Loucy (cell line): Measurements from ENCODE around the gene NDUFV2.

Source experiments
- H2AFZ ChIP-seq: fragments of 200-600 bp; sonication (generic); 2 replicates; pipeline ENCODE4 v1.6.0; 2016; ENCODE audit warnings: antibody characterized with exemption, mild to moderate bottlenecking, low read length, moderate library complexity
- H3F3A ChIP-seq: fragments of 200-600 bp; 2 replicates; pipeline ENCODE4 v1.6.0; 2016; ENCODE audit warnings: antibody characterized with exemption, low read depth, mild to moderate bottlenecking
- H3K27me3 ChIP-seq: fragments of 200-600 bp; sonication (generic); 2 replicates; pipeline ENCODE4 v1.6.1; 2014; ENCODE audit warnings: low read length, mild to moderate bottlenecking; ENCODE audit not compliant: insufficient read depth, poor library complexity, severe bottlenecking
- H3K36me3 ChIP-seq: fragments of 200-600 bp; sonication (generic); 2 replicates; pipeline ENCODE4 v1.6.1; 2016; ENCODE audit warnings: low read length; ENCODE audit not compliant: insufficient read depth
- H3K4me1 ChIP-seq: fragments of 200-600 bp; sonication (generic); 2 replicates; pipeline ENCODE4 v1.5.1; 2014; ENCODE audit warnings: low read length, mild to moderate bottlenecking; ENCODE audit not compliant: insufficient read depth, poor library complexity, severe bottlenecking
- H3K4me2 ChIP-seq: fragments of 200-600 bp; sonication (generic); 2 replicates; pipeline ENCODE4 v1.6.0; 2014; ENCODE audit warnings: antibody characterized with exemption, low read length, low read depth, mild to moderate bottlenecking; ENCODE audit not compliant: poor library complexity, severe bottlenecking
- H3K4me3 ChIP-seq: fragments of 200-600 bp; sonication (generic); 2 replicates; pipeline ENCODE4 v1.5.1; 2014; ENCODE audit warnings: low read length, mild to moderate bottlenecking, mixed read lengths; ENCODE audit not compliant: poor library complexity, severe bottlenecking
- H3K79me2 ChIP-seq: fragments of 200-600 bp; sonication (generic); 2 replicates; pipeline ENCODE4 v1.6.1; 2014; ENCODE audit warnings: low read length; ENCODE audit not compliant: insufficient read depth
- H3K9ac ChIP-seq: fragments of 200-600 bp; sonication (generic); 2 replicates; pipeline ENCODE4 v1.6.0; 2014; ENCODE audit warnings: mild to moderate bottlenecking, low read depth, low read length, moderate library complexity; ENCODE audit not compliant: poor library complexity, severe bottlenecking
- H3K9me2 ChIP-seq: fragments of 200-600 bp; sonication (generic); replicated peaks from 2 replicates; pipeline ENCODE4 v1.6.1; 2016; ENCODE audit warnings: low read depth, low read length, mixed read lengths
- H3K9me3 ChIP-seq: fragments of 200-600 bp; sonication (generic); 2 replicates; pipeline ENCODE4 v1.6.1; 2014; ENCODE audit warnings: mild to moderate bottlenecking, antibody characterized with exemption, low read length, low read depth; ENCODE audit not compliant: insufficient read depth
- H4K20me1 ChIP-seq: fragments of 200-600 bp; sonication (generic); 2 replicates; pipeline ENCODE4 v1.6.0; 2014; ENCODE audit warnings: antibody characterized with exemption, low read length, mild to moderate bottlenecking; ENCODE audit not compliant: insufficient read depth, poor library complexity, severe bottlenecking
- CTCF ChIP-seq: fragments of 200-600 bp; sonication (generic); conservative IDR thresholded peaks from 2 replicates; pipeline ENCODE4 v1.5.1; 2014; ENCODE audit warnings: mild to moderate bottlenecking, antibody characterized with exemption, low read length
- EZH2phosphoT487 ChIP-seq: fragments of 200-600 bp; IDR thresholded peaks from 2 replicates; pipeline ENCODE4 v1.6.1; 2018; ENCODE audit warnings: antibody characterized with exemption, mild to moderate bottlenecking, moderate library complexity, borderline replicate concordance

Gene NDUFV2

GRCh38 chr18:9102508-9103375 lies at the start of gene NDUFV2:
Gene NDUFV2 (plus strand): TSS chr18:9102699. CDS start chr18:9102744, 45 bp downstream.
- H3K4me3 ChIP-seq, result peak within 1 kb of the TSS; percentile 86
- H3F3A ChIP-seq, result no peaks in the 10 kb centered on the region
- peak within 1 kb of the TSS; percentile 81 for H2AFZ ChIP-seq
- H3K4me1 ChIP-seq, result peaks cover 46% of the 10 kb centered on the region
- no peaks in the 10 kb centered on the region for H3K9me3 ChIP-seq
- peaks cover 57% of the 10 kb centered on the region for H3K79me2 ChIP-seq
- TF ChIP-seq EZH2phosphoT487 (no peak), CTCF (no peak)
- H3K9me2 ChIP-seq, result no peaks in the 10 kb centered on the region
- peak within 1 kb of the TSS; percentile 98 for H3K4me2 ChIP-seq
- peak within 1 kb of the TSS; percentile 84 for H3K9ac ChIP-seq
- H4K20me1 ChIP-seq, result peaks cover 47% of the 10 kb centered on the region
- H3K36me3 ChIP-seq, result no peaks in the 10 kb centered on the region
- H3K27me3 ChIP-seq, result no peaks in the 10 kb centered on the region

- H4K20me1 ChIP-seq, result no peaks in the 10 kb centered on the region
- H3K79me2 ChIP-seq, result no peaks in the 10 kb centered on the region
- H3K9me2 ChIP-seq, result no peaks in the 10 kb centered on the region
- H3K4me3 ChIP-seq, result no peak overlapping the region
- H3K27me3 ChIP-seq, result no peaks in the 10 kb centered on the region
- H3K4me1 ChIP-seq, result no peaks in the 10 kb centered on the region
- no peak overlapping the region for H2AFZ ChIP-seq
- TF ChIP-seq CTCF, result no peak
- peaks cover 3% of the 10 kb centered on the region; the same call in 1 of the 2 replicates for H3K9me3 ChIP-seq
- H3K9ac ChIP-seq, result no peak overlapping the region
- H3K36me3 ChIP-seq, result no peaks in the 10 kb centered on the region
- no peak overlapping the region for H3K4me2 ChIP-seq
- no peaks in the 10 kb centered on the region for H3F3A ChIP-seq
Measured at GRCh38 chr18:9053814-9054213, 48.7 kb upstream of the NDUFV2 start.

- Histone ChIP-seq H2AFZ (peak overlapping the region; percentile 22; the same call in 1 of the 2 replicates), H3K36me3 (no peaks in the 10 kb centered on the region)
Measured at GRCh38 chr18:9055185-9055584, 47.3 kb upstream of the NDUFV2 start.

More at GRCh38 chr18:9055185-9055584, 47.3 kb upstream of the NDUFV2 start:
- no peaks in the 10 kb centered on the region for H3K4me1 ChIP-seq
- H4K20me1 ChIP-seq, result no peaks in the 10 kb centered on the region
- H3K9ac ChIP-seq, result no peak overlapping the region
- no peaks in the 10 kb centered on the region for H3K9me2 ChIP-seq
- no peaks in the 10 kb centered on the region for H3F3A ChIP-seq
- H3K4me2 ChIP-seq, result no peak overlapping the region
- no peaks in the 10 kb centered on the region for H3K79me2 ChIP-seq
- TF ChIP-seq CTCF (peak; percentile 49), EZH2phosphoT487 (no peak)
- no peak overlapping the region for H3K4me3 ChIP-seq
- no peaks in the 10 kb centered on the region; the same call in 1 of the 2 replicates for H3K9me3 ChIP-seq
- H3K27me3 ChIP-seq, result no peaks in the 10 kb centered on the region
